WTC11 (cell line): ENCODE measurements around the gene MCOLN1.

Experiments
- CREB1 ChIP-seq: sonication (generic); formaldehyde crosslinking; IDR thresholded peaks from 2 replicates; pipeline ENCODE4 v1.8.0; 2023; ENCODE audit warnings: mild to moderate bottlenecking, missing genetic modification reagents
- ESRRA ChIP-seq: sonication (generic); formaldehyde crosslinking; IDR thresholded peaks from 2 replicates; pipeline ENCODE4 v1.8.1; 2022; ENCODE audit warnings: mild to moderate bottlenecking, missing genetic modification reagents, borderline replicate concordance
- GABPB1 ChIP-seq: sonication (generic); formaldehyde crosslinking; IDR thresholded peaks from 2 replicates; pipeline ENCODE4 v1.8.1; 2023; ENCODE audit warnings: mild to moderate bottlenecking, missing genetic modification reagents
- NFYB ChIP-seq: sonication (generic); formaldehyde crosslinking; conservative IDR thresholded peaks from 2 replicates; pipeline ENCODE4 v1.8.0; 2022; ENCODE audit warnings: low read depth, missing genetic modification reagents
- SOX15 ChIP-seq: fragments of 250-450 bp; sonication (Bioruptor Pico); IDR thresholded peaks from 2 replicates; pipeline ENCODE4 v1.9.0; 2021; ENCODE audit warnings: mild to moderate bottlenecking
- TF ChIP-seq, protein P1 (sequence below): fragments of 200-600 bp; IDR thresholded peaks from 2 replicates; pipeline ENCODE4 v1.8.0; 2022; ENCODE audit warnings: antibody characterized with exemption
- TF ChIP-seq, protein P2 (sequence below): sonication (generic); formaldehyde crosslinking; IDR thresholded peaks from 2 replicates; pipeline ENCODE4 v1.8.0; 2022; ENCODE audit warnings: mild to moderate bottlenecking, missing genetic modification reagents
- TF ChIP-seq, protein P3 (sequence below): sonication (generic); formaldehyde crosslinking; IDR thresholded peaks from 2 replicates; pipeline ENCODE4 v1.8.1; 2023; ENCODE audit warnings: mild to moderate bottlenecking, missing genetic modification reagents, moderate library complexity
- TF ChIP-seq, protein P4 (sequence below): sonication (generic); formaldehyde crosslinking; IDR thresholded peaks from 2 replicates; pipeline ENCODE4 v1.8.1; 2023; ENCODE audit warnings: mild to moderate bottlenecking, missing genetic modification reagents
- TF ChIP-seq, protein P5 (sequence below): sonication (generic); formaldehyde crosslinking; IDR thresholded peaks from 2 replicates; pipeline ENCODE4 v1.8.1; 2023; ENCODE audit warnings: mild to moderate bottlenecking, missing genetic modification reagents
- TF ChIP-seq, protein P6 (sequence below): sonication (generic); formaldehyde crosslinking; IDR thresholded peaks from 2 replicates; pipeline ENCODE4 v1.8.1; 2022; ENCODE audit warnings: low read depth, missing genetic modification reagents, borderline replicate concordance

DNA sequence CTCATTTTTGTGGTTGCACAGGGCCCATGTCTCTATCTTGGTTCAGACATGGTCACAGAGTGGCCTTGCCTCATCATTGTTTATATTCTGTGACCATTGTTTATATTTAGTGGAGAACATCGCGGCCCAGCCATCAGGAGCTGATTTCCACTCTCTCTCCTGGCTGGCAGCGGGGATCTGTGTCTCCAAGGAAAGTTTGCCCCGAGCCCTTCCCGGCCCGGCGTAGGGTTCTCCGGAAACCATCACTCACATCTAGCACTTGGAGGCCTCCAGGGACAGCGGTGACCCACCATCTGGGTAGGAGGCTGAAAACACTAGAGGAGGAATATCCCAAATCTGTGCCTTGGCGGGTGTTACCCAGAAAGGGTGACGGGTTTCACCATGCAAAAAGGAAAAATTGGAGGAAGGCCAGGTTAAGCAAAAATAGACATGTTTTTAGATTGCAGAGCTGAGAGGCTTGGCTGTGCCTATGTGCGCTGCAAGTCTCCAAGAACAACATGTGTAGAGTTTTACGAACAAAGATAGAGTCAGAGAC lies 7.2 kb upstream of the MCOLN1 start:
- TF ChIP-seq, protein P1, sequence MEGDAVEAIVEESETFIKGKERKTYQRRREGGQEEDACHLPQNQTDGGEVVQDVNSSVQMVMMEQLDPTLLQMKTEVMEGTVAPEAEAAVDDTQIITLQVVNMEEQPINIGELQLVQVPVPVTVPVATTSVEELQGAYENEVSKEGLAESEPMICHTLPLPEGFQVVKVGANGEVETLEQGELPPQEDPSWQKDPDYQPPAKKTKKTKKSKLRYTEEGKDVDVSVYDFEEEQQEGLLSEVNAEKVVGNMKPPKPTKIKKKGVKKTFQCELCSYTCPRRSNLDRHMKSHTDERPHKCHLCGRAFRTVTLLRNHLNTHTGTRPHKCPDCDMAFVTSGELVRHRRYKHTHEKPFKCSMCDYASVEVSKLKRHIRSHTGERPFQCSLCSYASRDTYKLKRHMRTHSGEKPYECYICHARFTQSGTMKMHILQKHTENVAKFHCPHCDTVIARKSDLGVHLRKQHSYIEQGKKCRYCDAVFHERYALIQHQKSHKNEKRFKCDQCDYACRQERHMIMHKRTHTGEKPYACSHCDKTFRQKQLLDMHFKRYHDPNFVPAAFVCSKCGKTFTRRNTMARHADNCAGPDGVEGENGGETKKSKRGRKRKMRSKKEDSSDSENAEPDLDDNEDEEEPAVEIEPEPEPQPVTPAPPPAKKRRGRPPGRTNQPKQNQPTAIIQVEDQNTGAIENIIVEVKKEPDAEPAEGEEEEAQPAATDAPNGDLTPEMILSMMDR = no peak
- TF ChIP-seq GABPB1 (CRISPR knock-in tag) (no peak), ESRRA (CRISPR knock-in tag) (no peak), SOX15 (CRISPR knock-in tag) (no peak), NFYB (CRISPR knock-in tag) (no peak), CREB1 (CRISPR knock-in tag) (no peak)
- TF ChIP-seq, protein P2, sequence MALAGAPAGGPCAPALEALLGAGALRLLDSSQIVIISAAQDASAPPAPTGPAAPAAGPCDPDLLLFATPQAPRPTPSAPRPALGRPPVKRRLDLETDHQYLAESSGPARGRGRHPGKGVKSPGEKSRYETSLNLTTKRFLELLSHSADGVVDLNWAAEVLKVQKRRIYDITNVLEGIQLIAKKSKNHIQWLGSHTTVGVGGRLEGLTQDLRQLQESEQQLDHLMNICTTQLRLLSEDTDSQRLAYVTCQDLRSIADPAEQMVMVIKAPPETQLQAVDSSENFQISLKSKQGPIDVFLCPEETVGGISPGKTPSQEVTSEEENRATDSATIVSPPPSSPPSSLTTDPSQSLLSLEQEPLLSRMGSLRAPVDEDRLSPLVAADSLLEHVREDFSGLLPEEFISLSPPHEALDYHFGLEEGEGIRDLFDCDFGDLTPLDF (CRISPR knock-in tag) = no peak
- TF ChIP-seq, protein P3, sequence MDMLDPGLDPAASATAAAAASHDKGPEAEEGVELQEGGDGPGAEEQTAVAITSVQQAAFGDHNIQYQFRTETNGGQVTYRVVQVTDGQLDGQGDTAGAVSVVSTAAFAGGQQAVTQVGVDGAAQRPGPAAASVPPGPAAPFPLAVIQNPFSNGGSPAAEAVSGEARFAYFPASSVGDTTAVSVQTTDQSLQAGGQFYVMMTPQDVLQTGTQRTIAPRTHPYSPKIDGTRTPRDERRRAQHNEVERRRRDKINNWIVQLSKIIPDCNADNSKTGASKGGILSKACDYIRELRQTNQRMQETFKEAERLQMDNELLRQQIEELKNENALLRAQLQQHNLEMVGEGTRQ (CRISPR knock-in tag) = no peak
- TF ChIP-seq, protein P4, sequence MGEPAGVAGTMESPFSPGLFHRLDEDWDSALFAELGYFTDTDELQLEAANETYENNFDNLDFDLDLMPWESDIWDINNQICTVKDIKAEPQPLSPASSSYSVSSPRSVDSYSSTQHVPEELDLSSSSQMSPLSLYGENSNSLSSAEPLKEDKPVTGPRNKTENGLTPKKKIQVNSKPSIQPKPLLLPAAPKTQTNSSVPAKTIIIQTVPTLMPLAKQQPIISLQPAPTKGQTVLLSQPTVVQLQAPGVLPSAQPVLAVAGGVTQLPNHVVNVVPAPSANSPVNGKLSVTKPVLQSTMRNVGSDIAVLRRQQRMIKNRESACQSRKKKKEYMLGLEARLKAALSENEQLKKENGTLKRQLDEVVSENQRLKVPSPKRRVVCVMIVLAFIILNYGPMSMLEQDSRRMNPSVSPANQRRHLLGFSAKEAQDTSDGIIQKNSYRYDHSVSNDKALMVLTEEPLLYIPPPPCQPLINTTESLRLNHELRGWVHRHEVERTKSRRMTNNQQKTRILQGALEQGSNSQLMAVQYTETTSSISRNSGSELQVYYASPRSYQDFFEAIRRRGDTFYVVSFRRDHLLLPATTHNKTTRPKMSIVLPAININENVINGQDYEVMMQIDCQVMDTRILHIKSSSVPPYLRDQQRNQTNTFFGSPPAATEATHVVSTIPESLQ (CRISPR knock-in tag) = no peak
- TF ChIP-seq, protein P5, sequence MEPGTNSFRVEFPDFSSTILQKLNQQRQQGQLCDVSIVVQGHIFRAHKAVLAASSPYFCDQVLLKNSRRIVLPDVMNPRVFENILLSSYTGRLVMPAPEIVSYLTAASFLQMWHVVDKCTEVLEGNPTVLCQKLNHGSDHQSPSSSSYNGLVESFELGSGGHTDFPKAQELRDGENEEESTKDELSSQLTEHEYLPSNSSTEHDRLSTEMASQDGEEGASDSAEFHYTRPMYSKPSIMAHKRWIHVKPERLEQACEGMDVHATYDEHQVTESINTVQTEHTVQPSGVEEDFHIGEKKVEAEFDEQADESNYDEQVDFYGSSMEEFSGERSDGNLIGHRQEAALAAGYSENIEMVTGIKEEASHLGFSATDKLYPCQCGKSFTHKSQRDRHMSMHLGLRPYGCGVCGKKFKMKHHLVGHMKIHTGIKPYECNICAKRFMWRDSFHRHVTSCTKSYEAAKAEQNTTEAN (CRISPR knock-in tag) = no peak
- TF ChIP-seq, protein P6, sequence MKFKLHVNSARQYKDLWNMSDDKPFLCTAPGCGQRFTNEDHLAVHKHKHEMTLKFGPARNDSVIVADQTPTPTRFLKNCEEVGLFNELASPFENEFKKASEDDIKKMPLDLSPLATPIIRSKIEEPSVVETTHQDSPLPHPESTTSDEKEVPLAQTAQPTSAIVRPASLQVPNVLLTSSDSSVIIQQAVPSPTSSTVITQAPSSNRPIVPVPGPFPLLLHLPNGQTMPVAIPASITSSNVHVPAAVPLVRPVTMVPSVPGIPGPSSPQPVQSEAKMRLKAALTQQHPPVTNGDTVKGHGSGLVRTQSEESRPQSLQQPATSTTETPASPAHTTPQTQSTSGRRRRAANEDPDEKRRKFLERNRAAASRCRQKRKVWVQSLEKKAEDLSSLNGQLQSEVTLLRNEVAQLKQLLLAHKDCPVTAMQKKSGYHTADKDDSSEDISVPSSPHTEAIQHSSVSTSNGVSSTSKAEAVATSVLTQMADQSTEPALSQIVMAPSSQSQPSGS = no peak
